GM18517 (cell line): Measurements from ENCODE around the gene C18orf32.
"Not testable (repeated sequence)": the region's sequence is repeated elsewhere in the genome, so short reads cannot be mapped to it uniquely, and the experiment has no call there.

ENCODE experiments used
- ATAC-seq: cut with Tn5 transposase; IDR thresholded peaks from one replicate; pipeline ENCODE4 v1.9.1; 2021; ENCODE audit warnings: mild to moderate bottlenecking, moderate library complexity; ENCODE audit not compliant: unreplicated experiment

The C18orf32 gene

GRCh38 chr18:49503931-49504330, 16.9 kb upstream of the C18orf32 start:
- no peak for ATAC-seq

- no peak for ATAC-seq
These were observed 13.3 kb upstream of the C18orf32 start for GRCh38 chr18:49500201-49500921.

- no peak for ATAC-seq
These were observed 12.1 kb upstream of the C18orf32 start for GRCh38 chr18:49499046-49499637.

DNA sequence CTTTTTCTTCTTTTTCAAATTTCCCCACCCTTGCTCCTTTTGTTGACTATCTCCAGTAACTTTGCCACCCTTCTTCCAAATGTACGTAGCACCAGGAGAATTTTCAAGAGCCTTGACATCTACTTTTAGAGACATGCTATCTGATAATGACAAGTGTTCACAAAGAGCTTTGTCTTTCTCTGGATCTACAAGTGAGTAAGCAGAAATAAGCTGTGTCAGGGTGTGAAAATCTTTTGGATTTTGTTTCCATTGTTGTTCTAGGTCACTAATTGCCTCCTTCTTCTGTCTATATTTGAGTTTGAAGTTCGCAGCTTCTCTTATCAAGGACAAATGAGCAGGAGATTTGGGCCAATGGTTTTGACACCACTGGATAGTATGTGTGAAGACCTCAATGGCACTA, 8.4 kb upstream of the C18orf32 start:
- no peak for ATAC-seq

GRCh38 chr18:49495076-49495475, 8.0 kb upstream of the C18orf32 start:
- ATAC-seq = no peak

- no peak for ATAC-seq
These were observed 7.6 kb upstream of the C18orf32 start for GRCh38 chr18:49494660-49495059.

GRCh38 chr18:49492694-49493033, 5.6 kb upstream of the C18orf32 start:
- ATAC-seq = no peak

GRCh38 chr18:49491857-49492693, 5.0 kb upstream of the C18orf32 start, which contains the start of gene RPL17:
Gene RPL17 (minus strand): TSS chr18:49492465.
- peak; percentile 77 for ATAC-seq

DNA sequence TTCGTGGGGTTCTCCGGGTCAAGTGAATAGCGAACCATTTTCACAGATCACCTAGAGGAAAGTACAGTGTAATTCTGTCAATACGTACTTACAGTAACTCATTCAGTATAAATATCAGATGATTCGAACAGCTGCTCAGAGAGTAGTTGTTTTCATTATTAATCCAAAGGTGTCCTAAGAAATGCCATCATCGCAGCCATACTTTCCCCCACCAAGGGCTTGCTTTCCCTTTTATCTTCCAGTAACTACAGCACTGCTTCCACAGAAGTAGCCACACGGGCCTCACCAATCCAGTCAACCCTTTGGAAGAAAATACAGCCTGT, 4.5 kb upstream of the C18orf32 start:
- ATAC-seq = no peak

GRCh38 chr18:49490246-49490762, 3.3 kb upstream of the C18orf32 start:
- no peak for ATAC-seq

- no peak for ATAC-seq
These were observed 777 bp upstream of the C18orf32 start for GRCh38 chr18:49487711-49488310.

GRCh38 chr18:49486606-49486952, 455 bp downstream of the C18orf32 start:
- no peak for ATAC-seq

- no peak for ATAC-seq
These were observed 900 bp downstream of the C18orf32 start for GRCh38 chr18:49486134-49486533.

DNA sequence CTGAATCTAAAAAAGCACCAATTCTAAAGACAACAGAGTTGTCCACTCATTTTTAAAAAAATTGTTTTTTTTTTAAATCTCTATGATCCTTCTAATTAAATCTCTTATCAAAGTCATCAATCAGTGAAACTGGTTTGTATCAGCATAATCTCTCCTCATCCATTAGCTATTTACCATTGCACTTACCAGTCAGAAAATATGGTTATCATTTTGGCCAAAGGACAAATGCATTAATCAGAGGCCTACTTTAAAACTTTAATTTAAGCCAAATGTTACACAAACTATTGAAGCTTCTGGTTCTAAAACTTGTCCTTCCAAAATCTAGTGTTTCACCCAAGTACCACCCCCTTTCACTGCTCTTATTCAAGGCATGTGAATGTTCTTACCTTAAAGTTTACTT, 3.8 kb downstream of the C18orf32 start:
- ATAC-seq = no peak

DNA sequence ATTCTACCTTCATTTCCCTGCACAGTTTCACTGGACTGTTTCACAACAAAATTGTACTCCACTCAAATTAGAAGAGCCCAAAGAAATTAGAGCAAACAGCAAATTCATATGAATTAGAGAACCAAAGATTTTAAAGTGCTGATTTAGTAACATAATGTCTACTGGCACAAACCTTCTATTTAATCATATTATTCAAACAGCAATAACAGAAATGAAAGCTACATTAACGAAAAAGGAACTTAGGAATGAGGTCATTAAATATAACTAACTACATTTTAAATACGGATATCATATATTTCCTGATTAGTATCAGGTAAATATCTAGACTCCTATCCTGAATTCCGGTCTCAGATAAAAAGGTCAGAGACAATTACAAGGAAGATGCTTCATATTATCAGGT, 5.1 kb downstream of the C18orf32 start:
- ATAC-seq = no peak

GRCh38 chr18:49481317-49481716, 5.7 kb downstream of the C18orf32 start:
- no peak for ATAC-seq

- ATAC-seq = no peak
These were observed 7.5 kb downstream of the C18orf32 start for GRCh38 chr18:49479381-49480137.

GRCh38 chr18:49476664-49477411, 10.2 kb downstream of the C18orf32 start:
- no peak for ATAC-seq

DNA sequence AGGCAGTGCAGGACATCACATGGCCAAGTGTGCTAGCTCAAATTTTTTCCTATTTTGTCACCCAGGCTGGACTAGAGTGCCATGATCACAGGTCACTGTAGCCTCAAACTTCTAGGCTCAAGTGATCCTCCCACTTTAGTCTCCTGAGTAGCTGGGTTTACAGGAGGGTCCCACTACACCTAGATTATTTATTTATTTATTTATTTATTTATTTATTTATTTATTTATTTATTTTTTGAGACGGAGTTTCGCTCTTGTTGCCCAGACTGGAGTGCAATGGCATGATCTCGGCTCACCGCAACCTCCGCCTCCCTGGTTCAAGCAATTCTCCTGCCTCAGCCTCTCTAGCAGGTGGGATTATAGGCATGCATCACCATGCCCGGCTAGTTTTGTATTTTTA, 12.1 kb downstream of the C18orf32 start:
- not testable (repeated sequence) for ATAC-seq

GRCh38 chr18:49473721-49474120, 13.3 kb downstream of the C18orf32 start:
- no peak for ATAC-seq
